Adrenal gland (tissue), 12 donors: ENCODE measurements around the gene VWA5B1. TPM values are rescaled to one million over a fixed set of nuclear protein-coding genes. Genes with fewer than 3 reads are reported as not detected.

Experiments
- DNase-seq, 7 donors: peaks; one replicate each; pipeline ENCODE4 v3.0.0-alpha.2; 2019 to 2020
- H3K27ac ChIP-seq, 5 donors: fragments of 200-600 bp; sonication (generic) in 4 of 5; 1 replicate in 3 of 5; 2 replicates in 2 of 5; pipeline versions ENCODE4 v1.5.1 to v1.8.0; 2016 to 2020; ENCODE audit warnings: mild to moderate bottlenecking in 1 of 5
- H3K27me3 ChIP-seq: fragments of 200-600 bp; 2 replicates; pipeline ENCODE4 v1.8.0; 2021
- H3K36me3 ChIP-seq, 2 donors: fragments of 200-600 bp; replicated peaks in 1 of 2; 1 replicate in 1 of 2; 2 replicates in 1 of 2; pipeline versions ENCODE4 v1.5.1 to v1.8.0; 2018 to 2022
- H3K4me1 ChIP-seq, 2 donors: fragments of 200-600 bp; replicated peaks in 1 of 2; 1 replicate in 1 of 2; 2 replicates in 1 of 2; pipeline versions ENCODE4 v1.5.1 to v1.8.0; 2018 to 2021
- H3K4me3 ChIP-seq, 4 donors: fragments of 200-600 bp; sonication (generic) in 3 of 4; one replicate each; pipeline ENCODE4 v1.5.1; 2016 to 2018
- H3K9me3 ChIP-seq, 3 donors: fragments of 200-600 bp; sonication (generic) in 1 of 3; replicated peaks in 1 of 3; 1 replicate in 2 of 3; 2 replicates in 1 of 3; pipeline versions ENCODE4 v1.5.1 to v1.8.0; 2016 to 2021
- POLR2A ChIP-seq, 2 donors: fragments of 450-650 bp; IDR thresholded peaks; one replicate each; pipeline ENCODE4 v1.6.1; 2017; ENCODE audit warnings: antibody characterized with exemption in 2 of 2, mild to moderate bottlenecking in 2 of 2, moderate library complexity in 1 of 2
- WGBS, 4 donors: extraction: QIAGEN DNeasy Blood & Tissue Kit in 2 of 4; methylation state at CpG; one replicate each; pipeline versions ENCODE4 v1.1.5 to v1.1.7; 2013 to 2017; 5-methylcytosine and 5-hydroxymethylcytosine counted together
- intact Hi-C, 2 donors: fragments of 100-400 bp; cut with DNase I; formaldehyde crosslinking; loops; one replicate each; pipeline versions ENCODE4 v1.14.1 to v1.15.0; 2022 to 2023
- polyA plus RNA-seq, 3 donors: library from polyadenylated mRNA; stranded (reverse); fragments of 200-250 nt in 2 of 3; fragments of 350-450 nt in 1 of 3; fragmentation: Illumina TruSeq in 1 of 3; extraction: RNeasy Lipid Tissue Mini Kit (QIAGEN cat#74804) in 1 of 3; gene quantifications; one replicate each; pipeline ENCODE4 v1.2.3, GENCODE V29; 2013 to 2014
- total RNA-seq, 9 donors: library from RNA; depleted of rRNA in 4 of 9; stranded (reverse); fragments of >200 nt in 4 of 9; fragments of 120-200 nt in 1 of 9; fragmentation: NEBNext Ultra II Directional in 1 of 9; extraction: Animal tissue kit (Norgen Biotek cat#: 25700) in 1 of 9; gene quantifications; one replicate each; pipeline versions ENCODE4 v1.1.0 to v1.2.4, GENCODE V29; 2013 to 2023
- TF ChIP-seq, protein P1 (sequence below), 6 experiments: fragments of 450-650 bp in 4 of 6; fragments of 200-600 bp in 2 of 6; sonication (generic) in 1 of 6; IDR thresholded peaks; 1 replicate in 5 of 6; 2 replicates in 1 of 6; pipeline versions ENCODE4 v1.5.1 to v1.8.0; 2016 to 2021; ENCODE audit warnings: antibody characterized with exemption in 6 of 6, mild to moderate bottlenecking in 2 of 6, moderate library complexity in 1 of 6
- donor health status: healthy with polysubstance abuse.
- donor health status: Bipolar disorder and iron deficiency.
- donor health status: DM: yes; HTN: yes; CAD: no.
- donor health status: DM: no; HTN: no; CAD: no.
- donor health status: DM: no; HTN: no; CAD: no.
- donor health status: DM: yes; HTN: yes; CAD: no.

VWA5B1 gene
- total and polyA plus RNA-seq, 12 donors, result 0.07 to 2.5 (median 0.26) TPM; not detected in 5

DNA sequence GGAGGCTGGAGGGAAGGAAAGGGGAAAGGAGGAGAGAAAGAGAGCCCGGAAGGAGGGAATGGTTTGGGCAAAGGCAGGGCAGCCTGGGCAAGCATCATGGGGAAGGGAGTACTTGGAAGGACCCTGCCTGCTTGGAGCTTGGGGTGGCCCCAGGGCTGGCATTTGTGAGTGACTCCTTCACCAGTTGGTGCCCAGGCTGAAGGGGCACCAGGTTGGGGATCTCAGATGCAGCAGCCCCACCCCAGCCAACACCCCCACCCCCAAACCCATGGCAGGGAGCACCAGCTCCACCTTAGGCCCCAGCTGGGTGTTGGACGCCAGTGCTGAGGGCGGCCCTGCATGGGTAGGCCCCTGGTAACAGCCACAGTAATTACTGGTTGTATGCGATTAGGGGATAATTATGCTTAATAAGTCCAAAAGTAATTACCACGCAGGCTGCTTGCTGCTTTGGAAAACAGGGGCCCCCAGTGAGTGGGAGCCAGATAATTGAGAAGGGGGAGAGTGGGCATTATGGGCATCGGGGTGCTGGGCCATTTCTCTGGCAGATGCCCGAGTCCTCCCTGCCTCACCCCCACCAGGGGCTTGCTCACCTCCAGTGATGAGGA is 78.3 kb downstream of the VWA5B1 start:
- Histone ChIP-seq H3K4me1 (peaks cover 0 to 13% of the 10 kb centered on the region in 2 donors), H3K9me3 (no peaks in the 10 kb centered on the region), H3K27ac (no peak overlapping the region), H3K4me3 (no peak overlapping the region), H3K27me3 (peaks cover 22% of the 10 kb centered on the region), H3K36me3 (no peaks in the 10 kb centered on the region)
- WGBS, 4 donors, result 87 to 91% (median 89%) methylated on average over 6 to 7 of the region's 7 CpGs
- TF ChIP-seq, protein P1, sequence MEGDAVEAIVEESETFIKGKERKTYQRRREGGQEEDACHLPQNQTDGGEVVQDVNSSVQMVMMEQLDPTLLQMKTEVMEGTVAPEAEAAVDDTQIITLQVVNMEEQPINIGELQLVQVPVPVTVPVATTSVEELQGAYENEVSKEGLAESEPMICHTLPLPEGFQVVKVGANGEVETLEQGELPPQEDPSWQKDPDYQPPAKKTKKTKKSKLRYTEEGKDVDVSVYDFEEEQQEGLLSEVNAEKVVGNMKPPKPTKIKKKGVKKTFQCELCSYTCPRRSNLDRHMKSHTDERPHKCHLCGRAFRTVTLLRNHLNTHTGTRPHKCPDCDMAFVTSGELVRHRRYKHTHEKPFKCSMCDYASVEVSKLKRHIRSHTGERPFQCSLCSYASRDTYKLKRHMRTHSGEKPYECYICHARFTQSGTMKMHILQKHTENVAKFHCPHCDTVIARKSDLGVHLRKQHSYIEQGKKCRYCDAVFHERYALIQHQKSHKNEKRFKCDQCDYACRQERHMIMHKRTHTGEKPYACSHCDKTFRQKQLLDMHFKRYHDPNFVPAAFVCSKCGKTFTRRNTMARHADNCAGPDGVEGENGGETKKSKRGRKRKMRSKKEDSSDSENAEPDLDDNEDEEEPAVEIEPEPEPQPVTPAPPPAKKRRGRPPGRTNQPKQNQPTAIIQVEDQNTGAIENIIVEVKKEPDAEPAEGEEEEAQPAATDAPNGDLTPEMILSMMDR (IDR thresholded peaks at IDR 0.05), result no peak
- no peak for TF ChIP-seq POLR2A (IDR thresholded peaks at IDR 0.05)
- intact Hi-C loops, result loop anchor here in 1 of 2 donors (5.0 kb wide), 1 partner anchor 123 kb away; no protein-coding TSS in a partner anchor
- DNase-seq, result no peak

GRCh38 chr1:20370698-20371097 is 80.0 kb downstream of the VWA5B1 start:
- DNase-seq, result peak in 2 of 7 donors; percentile 2 to 3
- Histone ChIP-seq H3K4me3 (no peak overlapping the region), H3K36me3 (no peaks in the 10 kb centered on the region), H3K4me1 (peaks cover 0 to 13% of the 10 kb centered on the region in 2 donors), H3K27me3 (peaks cover 10% of the 10 kb centered on the region), H3K27ac (no peak overlapping the region), H3K9me3 (no peaks in the 10 kb centered on the region)
- WGBS, 4 donors, result 56 to 82% (median 68%) methylated on average over 5 to 8 of the region's 8 CpGs
- intact Hi-C loops, result loop anchor here in 1 of 2 donors (10.0 kb wide), 1 partner anchor 156 kb away; no protein-coding TSS in a partner anchor
- no peak for TF ChIP-seq POLR2A (IDR thresholded peaks at IDR 0.05)
- TF ChIP-seq, protein P1 (IDR thresholded peaks at IDR 0.05), result no peak

GRCh38 chr1:20371411-20371810 is 80.7 kb downstream of the VWA5B1 start:
- H3K4me3 ChIP-seq, result no peak overlapping the region
- H3K27me3 ChIP-seq, result peaks cover 3% of the 10 kb centered on the region
- peaks cover 0 to 9% of the 10 kb centered on the region in 2 donors for H3K4me1 ChIP-seq
- 33 to 39% (median 37%) methylated on average over 6 of the region's 6 CpGs for WGBS, 4 donors
- H3K36me3 ChIP-seq, result no peaks in the 10 kb centered on the region
- no peak overlapping the region for H3K27ac ChIP-seq
- DNase-seq, result peak in 2 of 7 donors; percentile 10 to 24
- intact Hi-C loops, result loop anchor here in 1 of 2 donors (10.0 kb wide), 1 partner anchor 157 kb away; no protein-coding TSS in a partner anchor
- H3K9me3 ChIP-seq, result no peaks in the 10 kb centered on the region
- no peak for TF ChIP-seq POLR2A (IDR thresholded peaks at IDR 0.05)
- TF ChIP-seq, protein P1 (IDR thresholded peaks at IDR 0.05), result no peak

DNA sequence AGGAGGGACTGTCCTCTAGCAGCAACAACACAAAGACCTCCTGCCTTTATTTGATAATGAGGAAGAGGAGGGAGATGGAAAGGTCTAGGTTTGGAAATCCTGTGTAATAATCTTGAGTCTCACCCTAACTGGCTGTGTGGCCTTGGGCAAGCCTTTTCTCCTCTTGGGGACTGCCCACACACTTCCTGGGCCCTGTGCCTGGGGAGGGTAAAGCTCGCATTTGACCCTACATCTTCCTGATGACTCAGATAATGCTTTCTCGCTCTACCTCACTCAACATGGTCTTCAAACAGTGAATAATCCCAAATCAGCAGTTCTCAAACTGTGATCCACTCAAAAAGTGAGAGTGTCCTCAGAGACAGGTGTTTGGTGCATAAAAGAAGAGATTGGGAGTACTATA is 81.2 kb downstream of the VWA5B1 start:
- Histone ChIP-seq H3K4me3 (no peak overlapping the region), H3K27me3 (no peaks in the 10 kb centered on the region), H3K36me3 (no peaks in the 10 kb centered on the region), H3K27ac (no peak overlapping the region), H3K9me3 (no peaks in the 10 kb centered on the region), H3K4me1 (peaks cover 0 to 5% of the 10 kb centered on the region in 2 donors)
- intact Hi-C loops, result loop anchor here in 1 of 2 donors (10.0 kb wide), 1 partner anchor 157 kb away; no protein-coding TSS in a partner anchor
- WGBS, 4 donors, result 16 to 48% (median 23%) methylated on average over 2 of the region's 2 CpGs
- TF ChIP-seq POLR2A (IDR thresholded peaks at IDR 0.05), result no peak
- TF ChIP-seq, protein P1 (IDR thresholded peaks at IDR 0.05), result no peak
- DNase-seq, result peak in 1 of 7 donors; percentile 4
